Measurements from ENCODE around the gene TRIM41. TPM values are rescaled to one million over a fixed set of nuclear protein-coding genes. Genes with fewer than 3 reads are reported as not detected.

The TRIM41 gene
- total and polyA plus RNA-seq, 2 of the 13 experiments (the other 11 are each of a cell fraction or from before 2014, with no cell fraction given): 10.2 to 16.7 TPM

DNA sequence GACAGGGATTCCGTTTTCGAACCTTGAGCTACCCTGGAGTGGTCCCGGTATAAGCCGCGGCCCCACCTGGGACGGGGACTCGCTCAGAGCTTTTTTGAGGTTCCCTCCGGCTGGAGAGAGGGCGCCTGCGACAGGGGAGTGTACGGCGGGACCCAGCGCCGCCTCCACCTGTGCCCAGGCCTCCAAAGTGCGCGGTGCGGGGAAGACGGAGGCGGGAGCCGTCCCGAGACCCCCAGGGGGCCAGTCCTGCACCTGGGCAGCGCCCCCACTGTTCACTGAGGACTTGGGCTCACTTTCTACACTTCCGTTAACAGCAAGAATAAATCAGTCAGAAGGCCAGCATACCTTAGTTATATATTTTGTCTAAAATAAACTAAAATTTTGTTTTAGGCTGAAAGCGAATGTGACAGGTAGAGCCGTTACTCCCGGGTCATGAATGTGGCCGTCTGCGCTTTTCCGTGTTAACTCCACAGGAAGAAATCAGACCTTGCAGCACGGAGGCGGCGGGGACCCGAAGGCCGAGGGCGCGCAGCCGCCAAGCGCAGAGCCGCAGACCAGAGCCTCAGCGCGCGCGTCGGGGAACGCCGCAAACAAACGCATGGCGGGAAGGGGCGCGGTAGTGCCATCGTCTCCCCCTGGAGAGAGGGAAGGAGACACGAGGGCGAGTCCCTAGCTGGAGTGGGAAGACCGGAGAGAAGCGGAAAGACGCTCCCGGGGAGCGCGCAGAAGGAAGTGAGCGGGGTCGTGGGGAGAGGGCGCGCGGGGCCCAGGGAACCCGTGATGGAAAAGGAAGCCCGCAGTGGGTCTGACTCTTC lies 32.2 kb upstream of the TRIM41 start (continued):
- TF ChIP-seq, protein P1, sequence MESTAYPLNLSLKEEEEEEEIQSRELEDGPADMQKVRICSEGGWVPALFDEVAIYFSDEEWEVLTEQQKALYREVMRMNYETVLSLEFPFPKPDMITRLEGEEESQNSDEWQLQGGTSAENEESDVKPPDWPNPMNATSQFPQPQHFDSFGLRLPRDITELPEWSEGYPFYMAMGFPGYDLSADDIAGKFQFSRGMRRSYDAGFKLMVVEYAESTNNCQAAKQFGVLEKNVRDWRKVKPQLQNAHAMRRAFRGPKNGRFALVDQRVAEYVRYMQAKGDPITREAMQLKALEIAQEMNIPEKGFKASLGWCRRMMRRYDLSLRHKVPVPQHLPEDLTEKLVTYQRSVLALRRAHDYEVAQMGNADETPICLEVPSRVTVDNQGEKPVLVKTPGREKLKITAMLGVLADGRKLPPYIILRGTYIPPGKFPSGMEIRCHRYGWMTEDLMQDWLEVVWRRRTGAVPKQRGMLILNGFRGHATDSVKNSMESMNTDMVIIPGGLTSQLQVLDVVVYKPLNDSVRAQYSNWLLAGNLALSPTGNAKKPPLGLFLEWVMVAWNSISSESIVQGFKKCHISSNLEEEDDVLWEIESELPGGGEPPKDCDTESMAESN (CRISPR knock-in tag; conservative IDR thresholded peaks at IDR 0.05): 0 out of 2 replicates have a peak, but pooled peaks have one; percentile 15
- TF ChIP-seq RFXANK (CRISPR knock-in tag; IDR thresholded peaks at IDR 0.05) (0 out of 2 replicates have a peak, but pooled peaks have one; percentile 27), FIP1L1 (IDR thresholded peaks at IDR 0.05; ENCODE audit: borderline replicate concordance, insufficient read depth, low read depth, low read length) (no peak), ISL2 (CRISPR knock-in tag; IDR thresholded peaks at IDR 0.05) (no peak), MTF1 (CRISPR knock-in tag; IDR thresholded peaks at IDR 0.05) (0 out of 2 replicates have a peak, but pooled peaks have one; percentile 64), KLF13 (CRISPR knock-in tag; IDR thresholded peaks at IDR 0.05) (no peak), NFKBIZ (CRISPR knock-in tag; IDR thresholded peaks at IDR 0.05) (no peak), ZNF530 (CRISPR knock-in tag; IDR thresholded peaks at IDR 0.05; ENCODE audit: low read depth) (no peak), PCBP2 (optimal IDR thresholded peaks at IDR 0.05; ENCODE audit: low read depth, low read length, poor library complexity, severe bottlenecking) (no peak), ZNF292 (CRISPR knock-in tag; IDR thresholded peaks at IDR 0.05; ENCODE audit: borderline replicate concordance, low read depth) (no peak), HNRNPK (IDR thresholded peaks at IDR 0.05; ENCODE audit: low read depth, low read length, poor library complexity, severe bottlenecking) (no peak), ZNF577 (CRISPR knock-in tag; IDR thresholded peaks at IDR 0.05; ENCODE audit: borderline replicate concordance, low read depth) (no peak), HMG20A (CRISPR knock-in tag; IDR thresholded peaks at IDR 0.05; ENCODE audit: borderline replicate concordance) (no peak), ZNF496 (CRISPR knock-in tag; IDR thresholded peaks at IDR 0.05; ENCODE audit: insufficient replicate concordance) (no peak)
- TF ChIP-seq, protein P2, sequence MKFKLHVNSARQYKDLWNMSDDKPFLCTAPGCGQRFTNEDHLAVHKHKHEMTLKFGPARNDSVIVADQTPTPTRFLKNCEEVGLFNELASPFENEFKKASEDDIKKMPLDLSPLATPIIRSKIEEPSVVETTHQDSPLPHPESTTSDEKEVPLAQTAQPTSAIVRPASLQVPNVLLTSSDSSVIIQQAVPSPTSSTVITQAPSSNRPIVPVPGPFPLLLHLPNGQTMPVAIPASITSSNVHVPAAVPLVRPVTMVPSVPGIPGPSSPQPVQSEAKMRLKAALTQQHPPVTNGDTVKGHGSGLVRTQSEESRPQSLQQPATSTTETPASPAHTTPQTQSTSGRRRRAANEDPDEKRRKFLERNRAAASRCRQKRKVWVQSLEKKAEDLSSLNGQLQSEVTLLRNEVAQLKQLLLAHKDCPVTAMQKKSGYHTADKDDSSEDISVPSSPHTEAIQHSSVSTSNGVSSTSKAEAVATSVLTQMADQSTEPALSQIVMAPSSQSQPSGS (CRISPR knock-in tag; IDR thresholded peaks at IDR 0.05): no peak
- TF ChIP-seq, protein P3, sequence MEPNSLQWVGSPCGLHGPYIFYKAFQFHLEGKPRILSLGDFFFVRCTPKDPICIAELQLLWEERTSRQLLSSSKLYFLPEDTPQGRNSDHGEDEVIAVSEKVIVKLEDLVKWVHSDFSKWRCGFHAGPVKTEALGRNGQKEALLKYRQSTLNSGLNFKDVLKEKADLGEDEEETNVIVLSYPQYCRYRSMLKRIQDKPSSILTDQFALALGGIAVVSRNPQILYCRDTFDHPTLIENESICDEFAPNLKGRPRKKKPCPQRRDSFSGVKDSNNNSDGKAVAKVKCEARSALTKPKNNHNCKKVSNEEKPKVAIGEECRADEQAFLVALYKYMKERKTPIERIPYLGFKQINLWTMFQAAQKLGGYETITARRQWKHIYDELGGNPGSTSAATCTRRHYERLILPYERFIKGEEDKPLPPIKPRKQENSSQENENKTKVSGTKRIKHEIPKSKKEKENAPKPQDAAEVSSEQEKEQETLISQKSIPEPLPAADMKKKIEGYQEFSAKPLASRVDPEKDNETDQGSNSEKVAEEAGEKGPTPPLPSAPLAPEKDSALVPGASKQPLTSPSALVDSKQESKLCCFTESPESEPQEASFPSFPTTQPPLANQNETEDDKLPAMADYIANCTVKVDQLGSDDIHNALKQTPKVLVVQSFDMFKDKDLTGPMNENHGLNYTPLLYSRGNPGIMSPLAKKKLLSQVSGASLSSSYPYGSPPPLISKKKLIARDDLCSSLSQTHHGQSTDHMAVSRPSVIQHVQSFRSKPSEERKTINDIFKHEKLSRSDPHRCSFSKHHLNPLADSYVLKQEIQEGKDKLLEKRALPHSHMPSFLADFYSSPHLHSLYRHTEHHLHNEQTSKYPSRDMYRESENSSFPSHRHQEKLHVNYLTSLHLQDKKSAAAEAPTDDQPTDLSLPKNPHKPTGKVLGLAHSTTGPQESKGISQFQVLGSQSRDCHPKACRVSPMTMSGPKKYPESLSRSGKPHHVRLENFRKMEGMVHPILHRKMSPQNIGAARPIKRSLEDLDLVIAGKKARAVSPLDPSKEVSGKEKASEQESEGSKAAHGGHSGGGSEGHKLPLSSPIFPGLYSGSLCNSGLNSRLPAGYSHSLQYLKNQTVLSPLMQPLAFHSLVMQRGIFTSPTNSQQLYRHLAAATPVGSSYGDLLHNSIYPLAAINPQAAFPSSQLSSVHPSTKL (CRISPR knock-in tag; IDR thresholded peaks at IDR 0.05): no peak
- TF ChIP-seq, protein P4, sequence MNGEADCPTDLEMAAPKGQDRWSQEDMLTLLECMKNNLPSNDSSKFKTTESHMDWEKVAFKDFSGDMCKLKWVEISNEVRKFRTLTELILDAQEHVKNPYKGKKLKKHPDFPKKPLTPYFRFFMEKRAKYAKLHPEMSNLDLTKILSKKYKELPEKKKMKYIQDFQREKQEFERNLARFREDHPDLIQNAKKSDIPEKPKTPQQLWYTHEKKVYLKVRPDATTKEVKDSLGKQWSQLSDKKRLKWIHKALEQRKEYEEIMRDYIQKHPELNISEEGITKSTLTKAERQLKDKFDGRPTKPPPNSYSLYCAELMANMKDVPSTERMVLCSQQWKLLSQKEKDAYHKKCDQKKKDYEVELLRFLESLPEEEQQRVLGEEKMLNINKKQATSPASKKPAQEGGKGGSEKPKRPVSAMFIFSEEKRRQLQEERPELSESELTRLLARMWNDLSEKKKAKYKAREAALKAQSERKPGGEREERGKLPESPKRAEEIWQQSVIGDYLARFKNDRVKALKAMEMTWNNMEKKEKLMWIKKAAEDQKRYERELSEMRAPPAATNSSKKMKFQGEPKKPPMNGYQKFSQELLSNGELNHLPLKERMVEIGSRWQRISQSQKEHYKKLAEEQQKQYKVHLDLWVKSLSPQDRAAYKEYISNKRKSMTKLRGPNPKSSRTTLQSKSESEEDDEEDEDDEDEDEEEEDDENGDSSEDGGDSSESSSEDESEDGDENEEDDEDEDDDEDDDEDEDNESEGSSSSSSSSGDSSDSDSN (CRISPR knock-in tag; IDR thresholded peaks at IDR 0.05): peak; percentile 49; the same call in 1 of the 2 replicates
